Subcutaneous abdominal adipose tissue (tissue), 5 donors: ENCODE data around the gene SLC38A10.

ENCODE experiments used
- H3K27ac ChIP-seq: one replicate; pipeline ENCODE4 v1.7.0; 2013; ENCODE audit warnings: low read depth, mild to moderate bottlenecking, inconsistent platforms, low read length, moderate library complexity
- H3K27me3 ChIP-seq, 5 donors: one replicate each; pipeline ENCODE4 v1.7.0; 2013; ENCODE audit warnings: low read length in 5 of 5, inconsistent platforms in 1 of 5; ENCODE audit not compliant: control insufficient read depth in 5 of 5, insufficient read depth in 4 of 5
- H3K36me3 ChIP-seq, 5 donors: one replicate each; pipeline ENCODE4 v1.7.0; 2013; ENCODE audit warnings: low read length in 5 of 5; ENCODE audit not compliant: control insufficient read depth in 5 of 5, insufficient read depth in 5 of 5
- H3K4me1 ChIP-seq, 5 donors: one replicate each; pipeline ENCODE4 v1.7.0; 2013; ENCODE audit warnings: low read length in 5 of 5, mild to moderate bottlenecking in 3 of 5, moderate library complexity in 1 of 5; ENCODE audit not compliant: control insufficient read depth in 5 of 5, insufficient read depth in 5 of 5
- H3K4me3 ChIP-seq, 5 donors: one replicate each; pipeline ENCODE4 v1.7.0; 2013; ENCODE audit warnings: low read length in 5 of 5, low read depth in 1 of 5
- H3K9ac ChIP-seq, 5 donors: one replicate each; pipeline ENCODE4 v1.7.0; 2013; ENCODE audit warnings: low read length in 5 of 5, mild to moderate bottlenecking in 4 of 5, moderate library complexity in 3 of 5
- H3K9me3 ChIP-seq, 5 donors: one replicate each; pipeline ENCODE4 v1.7.0; 2013; ENCODE audit warnings: low read length in 5 of 5; ENCODE audit not compliant: control insufficient read depth in 5 of 5
- donor health status: healthy.
- donor health status: healthy.
- donor health status: healthy.
- donor health status: healthy.
- donor health status: healthy.

SLC38A10 gene

DNA sequence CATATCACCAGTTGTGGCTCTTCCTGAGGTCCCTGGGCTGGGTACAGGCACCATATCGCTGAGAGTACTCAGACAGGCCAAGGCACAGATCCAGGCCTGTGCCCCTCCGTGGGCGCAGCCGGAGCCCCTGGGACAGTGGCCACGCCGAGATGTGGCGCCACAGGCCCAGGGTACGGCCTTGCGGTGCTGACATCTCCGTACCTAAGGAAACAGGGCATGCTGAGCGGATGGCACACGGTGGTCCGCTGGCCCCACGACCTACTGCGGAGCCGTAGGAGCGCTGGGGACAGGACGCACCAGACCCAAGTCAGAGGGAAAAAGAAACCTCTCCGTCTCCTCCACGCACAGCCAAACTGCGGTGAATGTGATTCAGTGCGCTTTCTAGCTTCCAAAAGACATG lies 29.5 kb downstream of the SLC38A10 start:
- no peak overlapping the region for H3K9ac ChIP-seq
- no peaks in the 10 kb centered on the region for H3K27me3 ChIP-seq
- H3K9me3 ChIP-seq = no peaks in the 10 kb centered on the region
- H3K4me1 ChIP-seq = peaks cover 0 to 12% (median 7%) of the 10 kb centered on the region in 5 donors
- no peak overlapping the region for H3K4me3 ChIP-seq
- H3K27ac ChIP-seq = no peak overlapping the region
- peaks cover 4 to 83% (median 73%) of the 10 kb centered on the region in 5 donors for H3K36me3 ChIP-seq

GRCh38 chr17:81264640-81265039 lies 30.5 kb downstream of the SLC38A10 start:
- H3K4me1 ChIP-seq = peaks cover 0 to 12% (median 7%) of the 10 kb centered on the region in 5 donors

DNA sequence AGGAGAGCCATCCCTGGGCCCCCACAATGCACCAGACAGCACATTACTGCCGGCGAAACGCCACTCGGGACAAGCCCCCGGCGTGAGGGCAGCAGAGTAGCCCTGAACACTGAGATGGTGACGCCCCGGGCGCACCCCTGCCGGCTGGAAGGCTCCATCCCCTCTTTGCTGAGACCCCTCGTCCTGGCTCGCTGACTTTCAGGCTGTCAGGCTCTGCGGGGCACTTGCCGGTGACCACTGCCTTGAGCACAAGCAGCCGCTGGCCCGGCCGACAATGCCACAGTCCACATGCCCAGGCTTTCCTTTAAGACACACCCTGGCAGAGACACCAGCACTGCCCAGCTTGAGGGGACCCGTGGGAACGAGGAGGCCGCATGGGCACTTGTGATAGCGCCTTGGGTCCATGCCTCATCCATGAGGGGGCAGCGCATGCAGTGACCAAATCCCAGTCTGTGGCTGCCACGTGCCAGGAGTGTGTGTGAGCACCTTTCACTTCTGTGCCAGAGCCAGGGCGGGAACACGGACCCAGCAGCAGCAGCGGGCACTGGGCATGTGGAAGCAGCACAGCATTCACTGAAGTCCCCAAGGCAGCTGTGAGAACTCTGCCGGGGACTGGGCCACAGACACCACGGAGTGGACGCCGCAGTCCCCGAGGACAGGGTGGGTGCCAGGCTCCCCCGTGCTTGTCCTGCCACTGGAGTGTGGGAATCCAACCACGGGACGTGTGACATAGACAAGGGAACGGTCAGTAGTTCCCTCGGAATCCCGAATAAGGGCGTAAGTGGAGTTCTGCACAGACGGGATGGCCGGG lies 31.5 kb downstream of the SLC38A10 start:
- Histone ChIP-seq H3K9me3 (no peaks in the 10 kb centered on the region), H3K27ac (no peak overlapping the region), H3K9ac (no peak overlapping the region), H3K27me3 (no peaks in the 10 kb centered on the region), H3K4me3 (no peak overlapping the region), H3K36me3 (peaks cover 0 to 85% (median 75%) of the 10 kb centered on the region in 5 donors), H3K4me1 (peaks cover 0 to 12% (median 7%) of the 10 kb centered on the region in 5 donors)

More at GRCh38 chr17:81264640-81265039, 30.5 kb downstream of the SLC38A10 start:
- H3K36me3 ChIP-seq = peaks cover 4 to 84% (median 73%) of the 10 kb centered on the region in 5 donors
- H3K27ac ChIP-seq = no peak overlapping the region
- H3K9me3 ChIP-seq = no peaks in the 10 kb centered on the region
- no peak overlapping the region for H3K9ac ChIP-seq
- H3K27me3 ChIP-seq = no peaks in the 10 kb centered on the region
- H3K4me3 ChIP-seq = no peak overlapping the region

- Histone ChIP-seq H3K9ac (no peak overlapping the region), H3K9me3 (no peaks in the 10 kb centered on the region), H3K4me3 (no peak overlapping the region), H3K4me1 (peaks cover 0 to 3% (median 0%) of the 10 kb centered on the region in 5 donors), H3K27ac (no peak overlapping the region), H3K27me3 (no peaks in the 10 kb centered on the region), H3K36me3 (peaks cover 0 to 96% (median 86%) of the 10 kb centered on the region in 5 donors)
Observed at GRCh38 chr17:81261582-81262336, 33.3 kb downstream of the SLC38A10 start.

- H3K36me3 ChIP-seq = peaks cover 0 to 92% (median 87%) of the 10 kb centered on the region in 5 donors
- H3K9ac ChIP-seq = no peak overlapping the region
Observed at GRCh38 chr17:81261096-81261495, 34.0 kb downstream of the SLC38A10 start.

DNA sequence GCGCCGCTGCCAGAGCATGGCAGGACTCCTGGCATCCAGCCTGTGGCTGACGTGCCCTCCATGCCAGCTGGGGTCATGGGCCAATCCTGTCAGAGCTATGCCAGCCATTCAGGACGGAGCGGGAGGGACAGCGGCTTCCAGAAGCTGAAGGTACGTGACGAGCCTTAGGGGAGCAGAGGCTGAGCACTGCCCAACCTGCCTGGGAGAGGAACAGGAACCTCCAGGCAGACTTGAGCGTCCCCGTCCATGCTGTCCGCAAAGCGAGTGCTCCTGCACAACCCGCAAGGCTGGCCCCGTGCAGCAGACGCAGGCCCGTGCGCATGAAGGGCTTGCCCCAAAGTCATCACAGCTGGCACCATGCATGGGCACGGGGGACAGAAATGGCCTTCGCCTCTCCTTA lies 34.5 kb downstream of the SLC38A10 start:
- Histone ChIP-seq H3K9ac (no peak overlapping the region), H3K36me3 (peaks cover 0 to 90% (median 82%) of the 10 kb centered on the region in 5 donors)

More at GRCh38 chr17:81261096-81261495, 34.0 kb downstream of the SLC38A10 start:
- H3K4me1 ChIP-seq = peaks cover 0 to 5% (median 0%) of the 10 kb centered on the region in 5 donors
- no peak overlapping the region for H3K4me3 ChIP-seq
- H3K27ac ChIP-seq = no peak overlapping the region
- no peaks in the 10 kb centered on the region for H3K9me3 ChIP-seq
- H3K27me3 ChIP-seq = no peaks in the 10 kb centered on the region

DNA sequence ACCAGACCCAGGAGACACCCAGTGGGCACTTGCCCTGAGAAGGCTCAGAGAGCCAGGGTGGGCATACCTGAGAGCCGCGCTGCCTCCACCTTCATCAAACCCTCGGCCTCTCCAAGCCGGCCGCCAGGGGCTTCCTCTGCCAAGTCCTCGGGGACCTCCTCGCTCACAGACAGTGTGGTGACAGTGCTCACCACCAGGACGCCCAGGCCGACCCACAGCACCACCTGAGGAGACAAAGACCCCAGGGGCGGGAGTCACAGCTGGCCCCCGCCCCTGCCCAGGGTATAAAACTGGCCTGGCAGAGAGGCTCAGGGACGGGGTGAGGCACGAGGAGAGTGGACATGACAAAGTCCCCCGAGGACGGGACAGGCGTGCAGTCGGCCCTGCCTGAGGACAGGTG lies 34.9 kb downstream of the SLC38A10 start:
- Histone ChIP-seq H3K4me3 (no peak overlapping the region), H3K27ac (no peak overlapping the region), H3K4me1 (peaks cover under 1 to 14% (median 4%) of the 10 kb centered on the region in 5 donors), H3K36me3 (peaks cover 0 to 86% (median 77%) of the 10 kb centered on the region in 5 donors), H3K27me3 (no peaks in the 10 kb centered on the region), H3K9ac (no peak overlapping the region), H3K9me3 (no peaks in the 10 kb centered on the region)

More for the DNA sequence above, 34.5 kb downstream of the SLC38A10 start:
- H3K4me3 ChIP-seq = no peak overlapping the region
- peaks cover 0 to 10% (median 0%) of the 10 kb centered on the region in 5 donors for H3K4me1 ChIP-seq
- no peak overlapping the region for H3K27ac ChIP-seq
- no peaks in the 10 kb centered on the region for H3K27me3 ChIP-seq
- H3K9me3 ChIP-seq = no peaks in the 10 kb centered on the region

GRCh38 chr17:81259058-81259605 lies 36.0 kb downstream of the SLC38A10 start:
- H3K4me3 ChIP-seq = no peak overlapping the region
- no peak overlapping the region for H3K9ac ChIP-seq
- peaks cover 2 to 21% (median 10%) of the 10 kb centered on the region in 5 donors for H3K4me1 ChIP-seq
- no peaks in the 10 kb centered on the region for H3K9me3 ChIP-seq
- no peaks in the 10 kb centered on the region for H3K27me3 ChIP-seq
- H3K27ac ChIP-seq = no peak overlapping the region
- H3K36me3 ChIP-seq = peaks cover 0 to 76% (median 68%) of the 10 kb centered on the region in 5 donors

DNA sequence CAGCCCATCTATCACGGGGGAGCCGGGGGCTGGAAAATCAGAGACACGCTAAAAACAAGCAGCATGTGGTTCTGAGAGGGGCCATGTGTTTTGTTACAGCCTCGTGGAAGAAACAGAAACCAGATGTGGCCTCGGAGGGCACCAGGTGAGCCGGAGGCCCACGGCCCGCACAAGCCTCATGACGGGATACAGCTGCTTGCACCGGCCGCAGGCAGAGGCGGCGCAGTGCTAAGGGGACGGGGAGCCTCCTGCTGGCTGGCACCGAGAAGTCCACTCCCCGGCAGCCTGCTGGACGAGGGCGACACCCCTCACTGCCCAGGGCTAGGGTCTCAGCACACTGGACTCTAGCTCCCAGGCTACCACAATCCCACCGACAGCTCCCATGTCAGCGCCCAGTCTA lies 36.8 kb downstream of the SLC38A10 start:
- Histone ChIP-seq H3K36me3 (peaks cover 0 to 67% (median 60%) of the 10 kb centered on the region in 5 donors), H3K9me3 (no peaks in the 10 kb centered on the region), H3K27ac (no peak overlapping the region), H3K9ac (no peak overlapping the region), H3K4me1 (peaks cover 2 to 21% (median 10%) of the 10 kb centered on the region in 5 donors), H3K27me3 (no peaks in the 10 kb centered on the region), H3K4me3 (no peak overlapping the region)
